GM18907 (cell line): ENCODE data around the gene HSPA8.
"Not testable (repeated sequence)": the region's sequence is repeated elsewhere in the genome, so short reads cannot be mapped to it uniquely, and the experiment has no call there.

Source experiments
- ATAC-seq: cut with Tn5 transposase; IDR thresholded peaks from one replicate; pipeline ENCODE4 v1.9.1; 2021; ENCODE audit warnings: mild to moderate bottlenecking, moderate library complexity; ENCODE audit not compliant: unreplicated experiment

Gene HSPA8

GRCh38 chr11:123072762-123073161 is 10.8 kb upstream of the HSPA8 start:
- no peak for ATAC-seq

- no peak for ATAC-seq
Observed at GRCh38 chr11:123072332-123072761, 10.4 kb upstream of the HSPA8 start.

GRCh38 chr11:123069908-123070821 is 8.2 kb upstream of the HSPA8 start:
- ATAC-seq = peak; percentile 55

GRCh38 chr11:123065621-123066020 is 3.7 kb upstream of the HSPA8 start:
- ATAC-seq = no peak

- no peak for ATAC-seq
Observed at GRCh38 chr11:123063826-123064657, 2.1 kb upstream of the HSPA8 start.

- no peak for ATAC-seq
Observed at GRCh38 chr11:123062892-123063825, 1.2 kb upstream of the HSPA8 start.

- peak; percentile 92 for ATAC-seq
Observed at GRCh38 chr11:123062158-123062891, 389 bp upstream of the HSPA8 start.

- no peak for ATAC-seq
Observed at GRCh38 chr11:123060277-123061000, 1.5 kb downstream of the HSPA8 start.

GRCh38 chr11:123059041-123059920 is 2.7 kb downstream of the HSPA8 start:
- not testable (repeated sequence) for ATAC-seq

- ATAC-seq = no peak
Observed at GRCh38 chr11:123057661-123058305, 4.2 kb downstream of the HSPA8 start.

- no peak for ATAC-seq
Observed at GRCh38 chr11:123056835-123057491, 5.0 kb downstream of the HSPA8 start.

- ATAC-seq = no peak
Observed at GRCh38 chr11:123055191-123055901, 6.6 kb downstream of the HSPA8 start.

GRCh38 chr11:123054301-123055065 is 7.5 kb downstream of the HSPA8 start:
- ATAC-seq = peak; percentile 73

- no peak for ATAC-seq
Observed at GRCh38 chr11:123052901-123053721, 8.8 kb downstream of the HSPA8 start.

GRCh38 chr11:123051634-123052033 is 10.3 kb downstream of the HSPA8 start:
- ATAC-seq = no peak
